NK-92 (cell line): ENCODE data around the gene HLA-G.
"Not testable (repeated sequence)": the region's sequence is repeated elsewhere in the genome, so short reads cannot be mapped to it uniquely, and the experiment has no call there.

Source experiments
- DNase-seq: peaks from one replicate; lab custom pipeline; 2025; ENCODE audit not compliant: unreplicated experiment; lab: John Stamatoyannopoulos, UW

HLA-G gene

DNA sequence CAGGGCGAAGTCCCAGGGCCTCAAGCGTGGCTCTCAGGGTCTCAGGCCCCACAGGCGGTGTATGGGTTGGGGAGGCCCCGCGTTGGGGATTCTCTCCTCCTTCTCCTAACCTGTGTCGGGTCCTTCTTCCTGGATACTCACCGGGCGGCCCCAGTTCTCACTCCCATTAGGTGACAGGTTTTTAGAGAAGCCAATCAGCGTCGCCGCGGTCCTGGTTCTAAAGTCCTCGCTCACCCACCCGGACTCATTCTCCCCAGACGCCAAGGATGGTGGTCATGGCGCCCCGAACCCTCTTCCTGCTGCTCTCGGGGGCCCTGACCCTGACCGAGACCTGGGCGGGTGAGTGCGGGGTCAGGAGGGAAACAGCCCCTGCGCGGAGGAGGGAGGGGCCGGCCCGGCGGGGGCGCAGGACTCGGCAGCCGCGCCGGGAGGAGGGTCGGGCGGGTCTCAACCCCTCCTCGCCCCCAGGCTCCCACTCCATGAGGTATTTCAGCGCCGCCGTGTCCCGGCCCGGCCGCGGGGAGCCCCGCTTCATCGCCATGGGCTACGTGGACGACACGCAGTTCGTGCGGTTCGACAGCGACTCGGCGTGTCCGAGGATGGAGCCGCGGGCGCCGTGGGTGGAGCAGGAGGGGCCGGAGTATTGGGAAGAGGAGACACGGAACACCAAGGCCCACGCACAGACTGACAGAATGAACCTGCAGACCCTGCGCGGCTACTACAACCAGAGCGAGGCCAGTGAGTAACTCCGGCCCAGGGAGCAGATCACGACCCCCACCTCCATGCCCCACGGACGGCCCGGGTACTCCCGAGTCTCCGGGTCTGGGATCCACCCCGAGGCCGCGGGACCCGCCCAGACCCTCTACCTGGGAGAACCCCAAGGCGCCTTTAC lies at the start of gene HLA-G:
HLA-G (plus strand) TSS at position 247 of the 892 bp plus-strand sequence; CDS start at position 267, 20 bp downstream.
- no peak for DNase-seq

DNA sequence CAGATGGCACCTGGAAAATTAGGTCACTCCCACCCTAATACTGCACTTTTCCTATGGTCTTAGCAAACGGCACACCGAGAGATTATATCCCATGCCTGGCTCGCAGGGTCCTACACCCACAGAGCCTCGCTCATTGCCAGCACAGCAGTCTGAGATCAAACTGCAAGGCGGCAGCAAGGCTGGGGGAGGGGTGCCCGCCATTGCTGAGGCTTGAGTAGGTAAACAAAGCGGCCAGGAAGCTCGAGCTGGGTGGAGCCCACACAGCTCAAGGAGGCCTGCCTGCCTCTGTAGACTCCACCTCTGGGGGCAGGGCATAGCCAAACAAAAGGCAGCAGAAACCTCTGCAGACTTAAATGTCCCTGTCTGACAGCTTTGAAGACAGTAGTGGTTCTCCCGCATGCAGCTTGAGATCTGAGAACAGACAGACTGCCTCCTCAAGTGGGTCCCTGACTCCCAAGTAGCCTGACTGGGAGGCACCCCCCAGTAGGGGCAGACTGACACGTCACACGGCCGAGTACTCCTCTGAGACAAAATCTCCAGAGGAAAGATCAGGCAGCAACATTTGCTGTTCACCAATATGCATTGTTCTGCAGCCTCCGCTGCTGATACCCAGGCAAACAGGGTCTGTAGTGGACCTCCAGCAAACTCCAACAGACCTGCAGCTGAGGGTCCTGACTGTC lies 47.5 kb upstream of the HLA-G start:
- DNase-seq: not testable (repeated sequence)

GRCh38 chr6:29789176-29789575 lies 38.4 kb upstream of the HLA-G start:
- DNase-seq: no peak

DNA sequence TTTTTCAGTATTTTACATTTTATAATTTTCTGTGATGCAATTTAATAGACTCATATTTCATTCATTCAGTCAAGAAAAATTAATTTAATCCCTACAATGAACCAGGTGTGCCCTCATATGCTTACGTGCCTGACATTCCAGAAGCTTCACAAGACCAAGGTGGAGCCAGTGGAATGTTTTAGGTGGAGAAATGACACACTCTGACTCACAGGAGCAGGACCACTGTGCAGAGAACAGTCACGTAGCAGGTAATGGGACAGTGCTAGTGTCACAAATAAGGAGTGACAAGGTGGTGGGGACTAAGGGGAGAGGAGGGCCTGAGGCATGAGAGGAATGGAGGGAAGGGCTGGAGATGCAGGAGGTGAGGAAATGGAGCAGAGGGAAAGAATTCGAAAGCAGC lies 37.0 kb upstream of the HLA-G start:
- DNase-seq: no peak

DNA sequence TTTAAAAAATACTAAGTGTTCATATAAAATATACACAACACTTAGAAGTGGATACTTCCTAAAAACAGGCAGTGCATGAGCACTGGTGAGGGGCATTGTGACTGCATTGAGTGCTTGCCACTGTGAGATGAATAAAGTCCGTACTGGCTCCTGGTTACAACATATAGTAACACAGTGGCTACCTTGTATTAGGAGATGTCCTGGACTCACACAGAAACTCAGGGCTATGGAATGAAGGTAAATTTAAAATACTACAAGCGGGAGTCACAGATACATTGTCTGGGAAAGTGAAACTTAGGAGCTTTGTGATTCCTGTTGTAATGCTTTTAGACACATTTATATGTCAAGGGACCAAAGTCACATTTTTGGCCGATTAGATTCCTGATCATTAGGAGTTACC lies 36.5 kb upstream of the HLA-G start:
- DNase-seq: no peak

GRCh38 chr6:29791786-29792122 lies 35.9 kb upstream of the HLA-G start:
- DNase-seq: no peak

DNA sequence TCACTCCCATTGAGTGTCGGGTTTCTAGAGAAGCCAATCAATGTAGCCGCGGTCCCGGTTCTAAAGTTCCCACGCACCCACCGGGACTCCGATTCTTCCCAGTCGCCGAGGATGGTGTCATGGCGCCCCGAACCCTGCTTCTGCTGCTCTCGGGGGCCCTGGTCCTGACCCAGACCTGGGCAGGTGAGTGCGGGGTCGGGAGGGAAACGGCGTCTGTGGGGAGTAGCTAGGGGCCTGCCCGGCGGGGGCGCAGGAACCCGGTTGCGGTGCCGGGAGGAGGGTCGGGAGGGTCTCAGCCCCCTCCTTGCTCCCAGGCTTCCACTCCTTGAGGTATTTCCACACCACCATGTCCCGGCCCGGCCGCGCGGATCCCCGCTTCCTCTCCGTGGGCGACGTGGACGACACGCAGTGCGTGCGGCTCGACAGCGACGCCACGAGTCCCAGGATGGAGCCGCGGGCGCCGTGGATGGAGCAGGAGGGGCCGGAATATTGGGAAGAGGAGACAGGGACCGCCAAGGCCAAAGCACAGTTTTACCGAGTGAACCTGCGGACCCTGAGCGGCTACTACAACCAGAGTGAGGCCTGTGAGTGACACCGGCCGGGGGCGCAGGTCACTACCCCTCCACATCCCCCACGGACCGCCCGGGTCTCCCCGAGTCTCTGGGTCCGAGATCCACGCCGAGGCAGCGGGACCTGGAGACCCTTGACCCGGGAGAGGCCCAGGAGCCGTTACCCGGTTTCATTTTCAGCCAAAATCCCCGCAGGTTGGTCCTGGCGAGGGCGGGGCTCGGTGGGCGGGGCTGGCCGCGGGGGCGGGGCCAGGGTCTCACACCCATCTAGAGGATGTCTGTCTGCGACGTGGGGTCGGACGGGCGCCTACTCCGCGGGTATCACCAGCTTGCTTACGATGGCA lies 35.2 kb upstream of the HLA-G start:
- DNase-seq: no peak

- no peak for DNase-seq
These were observed 34.6 kb upstream of the HLA-G start for GRCh38 chr6:29793036-29793356.

GRCh38 chr6:29793796-29794195 lies 33.8 kb upstream of the HLA-G start:
- no peak for DNase-seq

- no peak for DNase-seq
These were observed 31.6 kb upstream of the HLA-G start for GRCh38 chr6:29796026-29796425.

GRCh38 chr6:29797135-29797534 lies 30.5 kb upstream of the HLA-G start:
- no peak for DNase-seq

- no peak for DNase-seq
These were observed 29.7 kb upstream of the HLA-G start for GRCh38 chr6:29797966-29798365.

DNA sequence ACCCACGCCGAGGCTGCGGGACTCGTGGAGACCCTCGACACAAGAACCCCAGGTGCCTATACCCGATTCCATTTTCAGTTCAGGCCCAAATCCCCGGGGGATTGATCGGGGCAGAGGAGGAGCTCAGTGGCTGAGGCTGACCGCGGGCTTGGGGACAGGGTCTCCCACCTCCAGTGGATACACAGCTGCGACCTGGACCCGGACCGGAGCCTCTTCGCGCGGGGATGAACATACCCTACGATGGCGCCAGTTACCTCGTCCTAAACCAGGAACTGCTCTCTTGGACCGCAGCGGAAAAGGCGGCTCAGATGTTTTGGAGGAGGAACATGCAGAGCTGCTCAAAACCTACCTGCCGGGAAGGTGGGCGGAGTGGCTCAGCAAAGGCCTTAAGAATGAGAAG lies 27.4 kb upstream of the HLA-G start:
- no peak for DNase-seq

GRCh38 chr6:29806387-29806786 lies 21.2 kb upstream of the HLA-G start:
- no peak for DNase-seq

GRCh38 chr6:29809249-29809648 lies 18.4 kb upstream of the HLA-G start:
- no peak for DNase-seq

- DNase-seq: no peak
These were observed 17.3 kb upstream of the HLA-G start for GRCh38 chr6:29810371-29810770.

GRCh38 chr6:29811377-29811776 lies 16.2 kb upstream of the HLA-G start:
- no peak for DNase-seq

- no peak for DNase-seq
These were observed 14.6 kb upstream of the HLA-G start for GRCh38 chr6:29813066-29813465.

- no peak for DNase-seq
These were observed 13.8 kb upstream of the HLA-G start for GRCh38 chr6:29813809-29814208.

GRCh38 chr6:29814379-29815117 lies 13.1 kb upstream of the HLA-G start:
- no peak for DNase-seq
